Uterus (tissue), 2 donors: ENCODE data around the gene BET1.

Experiments
- POLR2A ChIP-seq, 2 donors: fragments of 450-650 bp; IDR thresholded peaks; one replicate each; pipeline ENCODE4 v1.6.1; 2016; ENCODE audit warnings: antibody characterized with exemption in 2 of 2, mild to moderate bottlenecking in 1 of 2, moderate library complexity in 1 of 2
- TF ChIP-seq, protein P1 (sequence below), 4 experiments: fragments of 200-600 bp in 2 of 4; fragments of 450-650 bp in 2 of 4; sonication (generic) in 2 of 4; IDR thresholded peaks; one replicate each; pipeline ENCODE4 v1.5.1; 2016 to 2019; ENCODE audit warnings: antibody characterized with exemption in 4 of 4, mild to moderate bottlenecking in 2 of 4, moderate library complexity in 1 of 4

DNA sequence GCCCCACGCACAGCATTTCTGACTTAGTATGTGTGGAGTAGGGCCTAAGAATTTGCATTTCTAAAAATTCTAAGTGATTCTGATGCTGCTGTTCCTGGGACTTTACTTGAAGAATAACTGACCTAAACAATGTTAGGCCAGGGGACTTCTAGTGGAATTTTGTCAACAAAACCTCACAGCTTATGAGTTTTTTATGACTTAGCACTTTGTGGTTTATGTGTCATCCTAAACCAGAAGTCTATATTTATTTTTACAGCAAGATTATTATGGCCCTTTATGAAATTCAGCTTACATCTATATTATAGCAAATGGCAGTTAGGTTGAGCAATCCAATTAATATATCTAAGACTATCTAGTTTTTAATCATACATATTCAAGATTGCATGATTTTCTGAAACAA is 24.6 kb upstream of the BET1 start:
- TF ChIP-seq, protein P1, sequence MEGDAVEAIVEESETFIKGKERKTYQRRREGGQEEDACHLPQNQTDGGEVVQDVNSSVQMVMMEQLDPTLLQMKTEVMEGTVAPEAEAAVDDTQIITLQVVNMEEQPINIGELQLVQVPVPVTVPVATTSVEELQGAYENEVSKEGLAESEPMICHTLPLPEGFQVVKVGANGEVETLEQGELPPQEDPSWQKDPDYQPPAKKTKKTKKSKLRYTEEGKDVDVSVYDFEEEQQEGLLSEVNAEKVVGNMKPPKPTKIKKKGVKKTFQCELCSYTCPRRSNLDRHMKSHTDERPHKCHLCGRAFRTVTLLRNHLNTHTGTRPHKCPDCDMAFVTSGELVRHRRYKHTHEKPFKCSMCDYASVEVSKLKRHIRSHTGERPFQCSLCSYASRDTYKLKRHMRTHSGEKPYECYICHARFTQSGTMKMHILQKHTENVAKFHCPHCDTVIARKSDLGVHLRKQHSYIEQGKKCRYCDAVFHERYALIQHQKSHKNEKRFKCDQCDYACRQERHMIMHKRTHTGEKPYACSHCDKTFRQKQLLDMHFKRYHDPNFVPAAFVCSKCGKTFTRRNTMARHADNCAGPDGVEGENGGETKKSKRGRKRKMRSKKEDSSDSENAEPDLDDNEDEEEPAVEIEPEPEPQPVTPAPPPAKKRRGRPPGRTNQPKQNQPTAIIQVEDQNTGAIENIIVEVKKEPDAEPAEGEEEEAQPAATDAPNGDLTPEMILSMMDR (IDR thresholded peaks at IDR 0.05): no peak
- TF ChIP-seq POLR2A (IDR thresholded peaks at IDR 0.05): no peak
